Measurements from ENCODE around the gene ZFP30. TPM values are rescaled to one million over a fixed set of nuclear protein-coding genes. Genes with fewer than 3 reads are reported as not detected.

Gene ZFP30
- total and polyA plus RNA-seq, 2 of the 13 experiments (the other 11 are each of a cell fraction or from before 2014, with no cell fraction given) = 3.4 to 19.2 TPM

GRCh38 chr19:37691881-37692504 is 36.7 kb upstream of the ZFP30 start (continued):
- no peak for TF ChIP-seq ZBTB40 (IDR thresholded peaks at IDR 0.05)
- TF ChIP-seq ZBTB40 (CRISPR knock-in tag; IDR thresholded peaks at IDR 0.05) = peak; percentile 18; the same call in 1 of the 2 replicates
- no peak; the same call in 1 of the 2 replicates for TF ChIP-seq ZNF747 (CRISPR knock-in tag; IDR thresholded peaks at IDR 0.05; ENCODE audit: borderline replicate concordance)
- TF ChIP-seq CHCHD3 (CRISPR knock-in tag; IDR thresholded peaks at IDR 0.05) = no peak
- TF ChIP-seq FOXC1 (CRISPR knock-in tag; IDR thresholded peaks at IDR 0.05; ENCODE audit: borderline replicate concordance) = peak; percentile 49; the same call in 1 of the 2 replicates
- no peak for TF ChIP-seq NFE2L1 (CRISPR knock-in tag; IDR thresholded peaks at IDR 0.05; ENCODE audit: borderline replicate concordance)
- peak; percentile 45; the same call in 1 of the 2 replicates for TF ChIP-seq RAD21 (CRISPR knock-in tag; IDR thresholded peaks at IDR 0.05)
- TF ChIP-seq CBX1 (IDR thresholded peaks at IDR 0.05; ENCODE audit: low read depth) = peak; percentile 71
- no peak for TF ChIP-seq ZZZ3 (CRISPR knock-in tag; IDR thresholded peaks at IDR 0.05; ENCODE audit: borderline replicate concordance)
- no peak for TF ChIP-seq THYN1 (CRISPR knock-in tag; IDR thresholded peaks at IDR 0.05; ENCODE audit: borderline replicate concordance, low read depth)
- TF ChIP-seq REXO4 (CRISPR knock-in tag; IDR thresholded peaks at IDR 0.05; ENCODE audit: borderline replicate concordance) = no peak
- TF ChIP-seq ZNF816 (CRISPR knock-in tag; IDR thresholded peaks at IDR 0.05; ENCODE audit: borderline replicate concordance) = no peak
- TF ChIP-seq YEATS4 (CRISPR knock-in tag; IDR thresholded peaks at IDR 0.05; ENCODE audit: borderline replicate concordance) = peak; percentile 86
- no peak for TF ChIP-seq ZNF230 (CRISPR knock-in tag; IDR thresholded peaks at IDR 0.05)
- TF ChIP-seq NCOA1 (CRISPR knock-in tag; IDR thresholded peaks at IDR 0.05) = no peak
- no peak for TF ChIP-seq TMF1 (CRISPR knock-in tag; IDR thresholded peaks at IDR 0.05; ENCODE audit: low read depth)
- TF ChIP-seq ZBTB26 (CRISPR knock-in tag; IDR thresholded peaks at IDR 0.05; ENCODE audit: borderline replicate concordance) = 0 out of 2 replicates have a peak, but pooled peaks have one; percentile 28
- no peak for TF ChIP-seq MAFG (CRISPR knock-in tag; IDR thresholded peaks at IDR 0.05)
- TF ChIP-seq HOXA5 (CRISPR knock-in tag; IDR thresholded peaks at IDR 0.05) = no peak; the same call in 1 of the 2 replicates
- TF ChIP-seq MEF2D (CRISPR knock-in tag; IDR thresholded peaks at IDR 0.05) = peak; percentile 26; the same call in 1 of the 2 replicates
- no peak for TF ChIP-seq ZNF34 (CRISPR knock-in tag; IDR thresholded peaks at IDR 0.05; ENCODE audit: borderline replicate concordance)
